ENCODE measurements around the gene C13orf42. TPM values are rescaled to one million over a fixed set of nuclear protein-coding genes. Genes with fewer than 3 reads are reported as not detected.

Gene C13orf42
- total RNA-seq, 3 donors from 2014 or later: not detected

DNA sequence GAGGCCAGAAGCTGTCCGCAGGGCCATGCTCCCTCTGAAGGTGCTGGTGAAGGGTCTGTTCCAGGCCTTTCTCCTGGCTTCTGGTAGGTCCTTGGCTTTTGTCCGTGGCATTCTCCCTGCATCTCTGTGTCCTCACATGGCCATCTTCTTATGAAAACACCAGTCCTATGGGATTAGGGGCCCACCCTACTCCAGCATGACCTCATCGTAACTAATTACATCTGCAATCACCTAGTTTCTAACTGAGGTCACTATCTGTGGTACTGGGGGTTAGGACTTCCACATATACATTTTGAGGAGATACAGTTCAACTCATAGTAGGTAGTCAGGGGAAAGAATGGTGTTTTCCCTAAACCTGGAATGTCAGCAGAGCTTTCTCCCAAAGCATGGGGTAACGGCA lies 3.1 kb downstream of the C13orf42 start:
- no peak for ATAC-seq
- TF ChIP-seq, protein P1, sequence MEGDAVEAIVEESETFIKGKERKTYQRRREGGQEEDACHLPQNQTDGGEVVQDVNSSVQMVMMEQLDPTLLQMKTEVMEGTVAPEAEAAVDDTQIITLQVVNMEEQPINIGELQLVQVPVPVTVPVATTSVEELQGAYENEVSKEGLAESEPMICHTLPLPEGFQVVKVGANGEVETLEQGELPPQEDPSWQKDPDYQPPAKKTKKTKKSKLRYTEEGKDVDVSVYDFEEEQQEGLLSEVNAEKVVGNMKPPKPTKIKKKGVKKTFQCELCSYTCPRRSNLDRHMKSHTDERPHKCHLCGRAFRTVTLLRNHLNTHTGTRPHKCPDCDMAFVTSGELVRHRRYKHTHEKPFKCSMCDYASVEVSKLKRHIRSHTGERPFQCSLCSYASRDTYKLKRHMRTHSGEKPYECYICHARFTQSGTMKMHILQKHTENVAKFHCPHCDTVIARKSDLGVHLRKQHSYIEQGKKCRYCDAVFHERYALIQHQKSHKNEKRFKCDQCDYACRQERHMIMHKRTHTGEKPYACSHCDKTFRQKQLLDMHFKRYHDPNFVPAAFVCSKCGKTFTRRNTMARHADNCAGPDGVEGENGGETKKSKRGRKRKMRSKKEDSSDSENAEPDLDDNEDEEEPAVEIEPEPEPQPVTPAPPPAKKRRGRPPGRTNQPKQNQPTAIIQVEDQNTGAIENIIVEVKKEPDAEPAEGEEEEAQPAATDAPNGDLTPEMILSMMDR (IDR thresholded peaks at IDR 0.05): no peak
- H3K9me3 ChIP-seq: no peaks in the 10 kb centered on the region
- DNase-seq: no peak
- H3K36me3 ChIP-seq (ENCODE audit: low read depth): no peaks in the 10 kb centered on the region
- intact Hi-C loops (cut with DNase I, micrococcal nuclease): no loop called here
- no peak overlapping the region for H3K4me3 ChIP-seq
- H3K4me1 ChIP-seq (ENCODE audit: low read depth): no peaks in the 10 kb centered on the region

DNA sequence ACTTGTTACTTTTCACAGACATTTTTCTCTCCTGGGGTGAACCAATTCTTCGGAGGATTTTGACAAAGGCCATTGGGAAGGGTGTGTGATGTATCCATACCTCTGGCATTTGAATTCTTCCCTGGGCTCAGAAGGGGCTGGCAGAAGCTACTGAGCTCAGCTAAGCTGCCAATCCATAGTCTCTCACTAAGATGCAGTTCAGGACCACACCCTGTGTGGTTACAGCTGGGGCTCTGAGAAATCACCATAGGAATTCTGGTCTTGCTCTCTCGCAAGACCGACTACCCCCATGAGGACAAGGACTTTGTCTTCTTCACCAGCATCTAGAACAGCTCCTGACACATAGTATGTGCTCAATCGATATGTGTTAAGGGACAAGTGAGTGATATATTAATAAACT lies 6.0 kb downstream of the C13orf42 start:
- no peak overlapping the region for H3K4me3 ChIP-seq
- ATAC-seq: no peak
- intact Hi-C loops (cut with DNase I, micrococcal nuclease): no loop called here
- DNase-seq: no peak
- H3K4me1 ChIP-seq (ENCODE audit: low read depth): no peaks in the 10 kb centered on the region
- no peaks in the 10 kb centered on the region for H3K9me3 ChIP-seq
- TF ChIP-seq, protein P1 (IDR thresholded peaks at IDR 0.05): no peak
- no peaks in the 10 kb centered on the region for H3K36me3 ChIP-seq (ENCODE audit: low read depth)

DNA sequence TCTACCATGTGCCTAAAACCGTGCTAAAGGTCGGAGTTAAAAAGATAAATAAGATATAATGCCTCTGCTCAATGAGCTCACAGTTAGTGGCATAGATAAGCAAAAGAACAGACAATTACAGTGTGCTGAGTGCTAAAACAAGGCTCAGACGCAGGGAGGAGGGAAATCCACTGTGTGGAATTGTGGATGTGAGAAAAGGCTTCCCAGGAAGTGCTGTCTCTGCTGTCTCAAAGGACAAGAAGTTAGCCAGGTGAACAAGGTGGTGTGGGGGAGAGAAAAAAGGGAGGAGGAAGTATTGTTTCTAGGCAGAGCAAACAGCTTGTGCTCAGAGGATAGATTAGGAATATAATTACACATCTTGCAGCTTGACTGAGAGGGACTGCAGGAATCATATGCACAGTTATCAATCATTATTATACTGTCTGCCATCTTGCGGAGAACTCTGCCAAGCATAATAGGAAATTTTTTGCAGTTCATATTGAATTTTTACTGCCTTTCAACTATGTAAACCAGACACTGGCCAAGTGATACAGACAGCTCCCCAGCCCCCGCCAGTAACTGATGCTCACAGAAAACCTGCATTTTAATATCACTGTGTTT lies 9.3 kb downstream of the C13orf42 start:
- no peaks in the 10 kb centered on the region for H3K9me3 ChIP-seq
- H3K36me3 ChIP-seq (ENCODE audit: low read depth): no peaks in the 10 kb centered on the region
- no peaks in the 10 kb centered on the region for H3K4me1 ChIP-seq (ENCODE audit: low read depth)
- H3K4me3 ChIP-seq: no peak overlapping the region
- DNase-seq: no peak
- TF ChIP-seq, protein P1 (IDR thresholded peaks at IDR 0.05): no peak
- intact Hi-C loops (cut with DNase I, micrococcal nuclease): no loop called here
- ATAC-seq: no peak

GRCh38 chr13:51097353-51098043 lies 13.6 kb downstream of the C13orf42 start:
- no peak for DNase-seq
- TF ChIP-seq, protein P1 (IDR thresholded peaks at IDR 0.05): no peak
- ATAC-seq: no peak
- H3K9me3 ChIP-seq: no peaks in the 10 kb centered on the region
- H3K36me3 ChIP-seq (ENCODE audit: low read depth): no peaks in the 10 kb centered on the region
- intact Hi-C loops (cut with DNase I, micrococcal nuclease): no loop called here
- no peak overlapping the region for H3K4me3 ChIP-seq
- H3K4me1 ChIP-seq (ENCODE audit: low read depth): no peaks in the 10 kb centered on the region

- ATAC-seq: no peak
- TF ChIP-seq, protein P1 (IDR thresholded peaks at IDR 0.05): no peak
- H3K36me3 ChIP-seq (ENCODE audit: low read depth): no peaks in the 10 kb centered on the region
These were observed 14.9 kb downstream of the C13orf42 start for GRCh38 chr13:51096131-51096530.

More at GRCh38 chr13:51096131-51096530, 14.9 kb downstream of the C13orf42 start:
- Histone ChIP-seq H3K4me1 (ENCODE audit: low read depth) (no peaks in the 10 kb centered on the region), H3K4me3 (no peak overlapping the region), H3K9me3 (no peaks in the 10 kb centered on the region)
- DNase-seq: no peak
- intact Hi-C loops (cut with DNase I, micrococcal nuclease): no loop called here
